Esophagus squamous epithelium (tissue), 5 donors: ENCODE results near the gene NEUROG3. TPM values are rescaled to one million over a fixed set of nuclear protein-coding genes. Genes with fewer than 3 reads are reported as not detected.

Source experiments
- DNase-seq: peaks from one replicate; lab custom pipeline; 2025; lab: John Stamatoyannopoulos, UW
- H3K27ac ChIP-seq, 4 donors: fragments of 200-600 bp; sonication (generic); one replicate each; pipeline ENCODE4 v1.5.1; 2016 to 2019; ENCODE audit warnings: mild to moderate bottlenecking in 1 of 4
- H3K27me3 ChIP-seq, 4 donors: fragments of 200-600 bp; sonication (generic); 1 replicate in 3 of 4; 2 replicates in 1 of 4; pipeline versions ENCODE4 v1.5.1 to v1.6.0; 2017 to 2021; ENCODE audit warnings: antibody characterized with exemption in 1 of 4
- H3K36me3 ChIP-seq, 3 donors: fragments of 200-600 bp; sonication (generic); one replicate each; pipeline ENCODE4 v1.5.1; 2016 to 2019
- H3K4me1 ChIP-seq, 3 donors: fragments of 200-600 bp; sonication (generic); one replicate each; pipeline ENCODE4 v1.5.1; 2017 to 2019
- H3K4me3 ChIP-seq, 4 donors: fragments of 200-600 bp; sonication (generic); 1 replicate in 3 of 4; 2 replicates in 1 of 4; pipeline ENCODE4 v1.5.1; 2016 to 2019; ENCODE audit warnings: mild to moderate bottlenecking in 2 of 4, moderate library complexity in 1 of 4
- H3K9me3 ChIP-seq, 3 donors: fragments of 200-600 bp; sonication (generic); one replicate each; pipeline ENCODE4 v1.5.1; 2016 to 2019
- CTCF ChIP-seq, 6 experiments: fragments of 450-650 bp in 4 of 6; fragments of 200-600 bp in 2 of 6; sonication (generic) in 2 of 6; IDR thresholded peaks; one replicate each; pipeline ENCODE4 v1.5.1; 2016 to 2019; ENCODE audit warnings: antibody characterized with exemption in 6 of 6, mild to moderate bottlenecking in 4 of 6, moderate library complexity in 4 of 6
- POLR2A ChIP-seq, 4 donors: fragments of 450-650 bp; IDR thresholded peaks; one replicate each; pipeline ENCODE4 v1.6.1; 2017; ENCODE audit warnings: antibody characterized with exemption in 4 of 4, mild to moderate bottlenecking in 4 of 4, moderate library complexity in 3 of 4
- WGBS, 2 donors: methylation state at CpG; one replicate each; pipeline ENCODE4 v1.1.5; 2018; 5-methylcytosine and 5-hydroxymethylcytosine counted together
- intact Hi-C: fragments of 100-400 bp; cut with DNase I; formaldehyde crosslinking; loops from one replicate; pipeline ENCODE4 v1.15.0; 2022
- total RNA-seq, 4 donors: library from RNA; depleted of rRNA; stranded (reverse); fragments of >200 nt; gene quantifications; one replicate each; pipeline ENCODE4 v1.1.0, GENCODE V29; 2016
- donor health status: DM: yes; HTN: yes; CAD: no.

Gene NEUROG3
- total RNA-seq, 4 donors from 2014 or later = not detected

DNA sequence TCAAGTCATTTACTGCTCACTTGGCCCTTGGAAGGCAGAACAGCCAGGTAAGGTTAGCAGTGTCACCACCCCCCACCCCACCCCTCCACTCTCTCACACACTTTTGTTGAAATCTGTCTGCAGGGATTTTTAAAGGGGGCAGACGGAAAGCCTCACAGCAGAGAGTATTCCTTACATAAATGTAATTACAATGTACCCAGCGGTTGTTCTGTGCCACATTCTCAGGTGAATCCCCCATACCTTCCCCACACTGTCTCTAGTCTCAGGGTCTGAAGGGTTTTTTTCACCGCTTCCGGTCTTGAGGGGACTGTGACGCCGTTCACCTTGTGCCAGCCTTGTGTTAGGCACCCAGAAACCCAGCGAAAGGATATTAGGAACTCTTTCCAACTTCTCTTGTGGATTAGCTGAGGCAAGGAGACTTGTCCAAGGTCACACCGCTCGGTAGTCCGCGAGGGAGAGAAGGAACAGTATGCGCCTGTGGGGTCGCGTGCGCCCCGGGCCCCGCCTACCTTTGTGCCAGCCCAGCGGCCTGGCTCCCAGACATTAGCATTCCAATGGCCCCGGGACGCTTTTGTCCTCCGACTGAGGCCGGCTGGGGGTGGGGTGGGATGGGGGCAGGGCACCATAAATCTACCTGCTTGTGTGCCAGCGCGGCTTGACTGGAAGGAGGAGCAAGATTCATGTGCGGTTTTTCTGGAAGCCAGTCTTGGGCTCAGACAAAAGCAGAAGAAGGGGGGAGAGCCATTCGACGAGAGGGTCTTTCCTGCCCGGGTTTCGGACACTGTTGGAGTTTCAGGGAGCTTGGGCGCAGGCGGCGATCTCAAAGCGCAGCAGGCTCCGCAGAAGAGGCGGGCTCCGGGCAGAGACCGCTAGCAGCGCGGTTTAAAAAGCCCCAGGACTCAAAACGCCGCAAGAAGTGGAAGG, 4.5 kb downstream of the NEUROG3 start:
- intact Hi-C loops = no loop called here
- no peak overlapping the region for H3K4me3 ChIP-seq
- H3K27ac ChIP-seq = no peak overlapping the region
- H3K27me3 ChIP-seq = peaks cover 17 to 100% (median 43%) of the 10 kb centered on the region in 4 donors
- H3K4me1 ChIP-seq = peaks cover 4 to 22% (median 12%) of the 10 kb centered on the region in 3 donors
- WGBS, 2 donors = 7 to 14% methylated on average over 10 to 27 of the region's 41 CpGs
- H3K36me3 ChIP-seq = no peaks in the 10 kb centered on the region
- no peak for DNase-seq
- TF ChIP-seq POLR2A (IDR thresholded peaks at IDR 0.05) (no peak), CTCF (IDR thresholded peaks at IDR 0.05) (no peak)
- H3K9me3 ChIP-seq = no peaks in the 10 kb centered on the region

DNA sequence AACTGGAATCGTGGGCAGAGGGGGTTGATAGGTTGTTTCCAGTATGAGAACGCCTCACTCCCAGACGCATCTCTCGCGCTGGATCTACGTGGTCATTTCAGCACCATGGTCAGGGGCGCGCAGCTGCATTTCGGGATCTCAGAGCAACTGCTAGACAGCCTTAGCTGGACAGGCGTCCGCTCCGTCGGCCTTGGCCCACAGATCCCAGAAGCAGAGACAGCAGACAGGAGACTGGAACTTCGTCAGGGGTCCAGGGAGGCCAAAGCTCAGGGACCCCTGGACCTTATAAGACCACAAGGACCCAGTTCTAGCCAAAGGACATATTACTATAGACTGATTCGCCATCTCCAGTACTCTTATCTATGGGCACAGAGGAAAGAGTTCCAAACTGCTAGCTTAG, 5.3 kb downstream of the NEUROG3 start:
- Histone ChIP-seq H3K9me3 (no peaks in the 10 kb centered on the region), H3K4me1 (peaks cover 0 to 14% (median 7%) of the 10 kb centered on the region in 3 donors), H3K27ac (no peak overlapping the region), H3K4me3 (no peak overlapping the region), H3K27me3 (peaks cover 11 to 99% (median 35%) of the 10 kb centered on the region in 4 donors), H3K36me3 (no peaks in the 10 kb centered on the region)
- TF ChIP-seq POLR2A (IDR thresholded peaks at IDR 0.05) = no peak
- no peak for TF ChIP-seq CTCF (IDR thresholded peaks at IDR 0.05)
- no peak for DNase-seq
- 10 to 11% methylated on average over 7 of the region's 15 CpGs for WGBS, 2 donors
- intact Hi-C loops = no loop called here

GRCh38 chr10:69562731-69563254, 10.4 kb downstream of the NEUROG3 start:
- TF ChIP-seq CTCF (IDR thresholded peaks at IDR 0.05) = no peak
- no peak for TF ChIP-seq POLR2A (IDR thresholded peaks at IDR 0.05)
- Histone ChIP-seq H3K27ac (no peak overlapping the region), H3K9me3 (no peaks in the 10 kb centered on the region), H3K36me3 (no peaks in the 10 kb centered on the region), H3K27me3 (peaks cover 0 to 82% (median 1%) of the 10 kb centered on the region in 4 donors), H3K4me1 (no peaks in the 10 kb centered on the region), H3K4me3 (no peak overlapping the region)
- DNase-seq = no peak
- WGBS, 2 donors = 42 to 59% methylated on average over 4 to 5 of the region's 5 CpGs
- intact Hi-C loops = no loop called here

DNA sequence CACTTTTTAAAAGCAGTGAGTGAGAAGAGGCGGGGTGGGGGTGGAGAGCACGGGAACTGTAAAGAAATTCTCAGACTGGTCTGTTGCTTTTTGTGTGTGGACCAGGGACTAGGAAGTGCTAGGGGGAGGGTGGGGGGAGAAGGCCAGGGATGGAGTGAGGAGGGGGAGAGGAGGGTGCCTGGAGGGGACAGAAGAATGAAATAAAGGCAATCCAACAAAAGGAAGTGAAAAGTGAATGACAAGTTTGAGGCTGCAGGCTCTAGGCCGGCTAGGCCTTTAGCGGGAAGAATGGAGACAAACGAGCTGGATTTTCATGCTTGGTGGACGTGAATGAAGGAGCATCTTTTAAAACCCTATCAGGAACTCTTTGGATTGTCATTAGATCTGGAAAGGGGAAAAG, 13.7 kb downstream of the NEUROG3 start:
- no peak overlapping the region for H3K27ac ChIP-seq
- no peaks in the 10 kb centered on the region for H3K9me3 ChIP-seq
- H3K36me3 ChIP-seq = no peaks in the 10 kb centered on the region
- no peak overlapping the region for H3K4me3 ChIP-seq
- no peak for TF ChIP-seq CTCF (IDR thresholded peaks at IDR 0.05)
- TF ChIP-seq POLR2A (IDR thresholded peaks at IDR 0.05) = no peak
- H3K27me3 ChIP-seq = peaks cover 0 to 77% (median 0%) of the 10 kb centered on the region in 4 donors
- no peak for DNase-seq
- no peaks in the 10 kb centered on the region for H3K4me1 ChIP-seq
- intact Hi-C loops = no loop called here
- 45 to 47% methylated on average over 3 to 5 of the region's 6 CpGs for WGBS, 2 donors

DNA sequence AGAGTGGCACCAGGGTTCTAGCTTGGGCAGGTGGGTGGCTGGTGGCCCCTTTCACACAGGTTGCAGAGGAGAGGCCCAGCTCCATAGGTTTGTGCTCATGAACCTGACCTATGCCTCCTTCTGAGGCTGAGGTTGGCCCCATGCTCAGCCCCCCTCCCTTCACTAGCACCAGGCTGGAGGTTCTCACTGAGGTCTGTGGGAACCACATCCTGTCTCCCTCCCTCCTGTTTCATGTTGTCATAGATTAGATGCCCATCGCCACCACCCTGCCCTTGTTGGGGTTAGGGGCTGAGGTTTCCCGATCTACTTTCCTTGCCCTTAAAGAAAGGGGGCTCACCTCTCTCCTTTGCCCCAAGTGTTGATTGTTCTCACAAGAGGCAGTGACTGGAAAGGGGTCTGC, 14.7 kb downstream of the NEUROG3 start:
- Histone ChIP-seq H3K4me3 (no peak overlapping the region), H3K27ac (no peak overlapping the region), H3K27me3 (peaks cover 0 to 74% (median 0%) of the 10 kb centered on the region in 4 donors), H3K4me1 (no peaks in the 10 kb centered on the region), H3K9me3 (no peaks in the 10 kb centered on the region), H3K36me3 (no peaks in the 10 kb centered on the region)
- TF ChIP-seq POLR2A (IDR thresholded peaks at IDR 0.05) = no peak
- intact Hi-C loops = no loop called here
- no peak for DNase-seq
- 76 to 79% methylated on average over 2 of the region's 2 CpGs for WGBS, 2 donors
